Lower lobe of right lung (tissue), 2 donors: ENCODE results near the gene NDOR1. TPM values are rescaled to one million over a fixed set of nuclear protein-coding genes. Genes with fewer than 3 reads are reported as not detected.
A peak's percentile ranks its signal among the peaks of the same experiment; 100 is the strongest.

Experiments
- ATAC-seq, 2 donors: fragments of 200-7000 bp; cut with Tn5 transposase; one replicate each; pipeline ENCODE4 v1.9.1; 2020 to 2022; ENCODE audit warnings: mild to moderate bottlenecking in 2 of 2, moderate library complexity in 2 of 2
- DNase-seq: peaks from one replicate; pipeline ENCODE4 v3.0.0-alpha.2; 2020
- H3K27ac ChIP-seq: fragments of 200-600 bp; one replicate; pipeline ENCODE4 v1.8.0; 2022
- H3K27me3 ChIP-seq: fragments of 200-600 bp; one replicate; pipeline ENCODE4 v1.8.0; 2022; ENCODE audit warnings: low read depth
- H3K36me3 ChIP-seq: fragments of 200-600 bp; one replicate; pipeline ENCODE4 v1.8.0; 2022; ENCODE audit warnings: mild to moderate bottlenecking
- H3K4me1 ChIP-seq: fragments of 200-600 bp; one replicate; pipeline ENCODE4 v1.8.0; 2022
- H3K4me3 ChIP-seq: fragments of 200-600 bp; one replicate; pipeline ENCODE4 v1.8.0; 2022; ENCODE audit warnings: mild to moderate bottlenecking
- H3K9me3 ChIP-seq: fragments of 200-600 bp; one replicate; pipeline ENCODE4 v1.8.0; 2022
- CTCF ChIP-seq: fragments of 200-600 bp; IDR thresholded peaks from one replicate; pipeline ENCODE4 v1.8.0; 2022; ENCODE audit warnings: antibody characterized with exemption, mild to moderate bottlenecking
- intact Hi-C: fragments of 100-400 bp; cut with DNase I; formaldehyde crosslinking; loops from one replicate; pipeline ENCODE4 v1.11.0; 2022
- total RNA-seq: library from RNA; stranded (reverse); fragmentation: NEBNext Ultra II Directional; extraction: Animal tissue kit (Norgen Biotek cat#: 25700); gene quantifications from one replicate; pipeline ENCODE4 v1.2.1, GENCODE V29; 2021
- donor health status: DM: no; HTN: yes; CAD: no; lungs with severe emphysema.

The NDOR1 gene
- total RNA-seq, 1 donor from 2014 or later, result 15.6 TPM

GRCh38 chr9:137218754-137219271 is 13.3 kb downstream of the NDOR1 start:
- intact Hi-C loops, result no loop called here
- DNase-seq (no peak), ATAC-seq (peak; percentile 2 to 44)
- Histone ChIP-seq H3K4me3 (no peak overlapping the region), H3K4me1 (peaks cover 33% of the 10 kb centered on the region), H3K36me3 (peaks cover 16% of the 10 kb centered on the region), H3K27me3 (no peaks in the 10 kb centered on the region), H3K9me3 (no peaks in the 10 kb centered on the region), H3K27ac (peak overlapping the region; percentile 46)
- TF ChIP-seq CTCF, result no peak

- peaks cover 16% of the 10 kb centered on the region for H3K36me3 ChIP-seq
- H3K4me1 ChIP-seq, result peaks cover 41% of the 10 kb centered on the region
- intact Hi-C loops, result no loop called here
- ATAC-seq (no peak), DNase-seq (no peak)
- no peak for TF ChIP-seq CTCF
- no peak overlapping the region for H3K4me3 ChIP-seq
- no peaks in the 10 kb centered on the region for H3K27me3 ChIP-seq
- H3K9me3 ChIP-seq, result no peaks in the 10 kb centered on the region
- H3K27ac ChIP-seq, result no peak overlapping the region
Observed at GRCh38 chr9:137219757-137220316, 14.3 kb downstream of the NDOR1 start.

- Histone ChIP-seq H3K9me3 (no peaks in the 10 kb centered on the region), H3K4me1 (peaks cover 41% of the 10 kb centered on the region), H3K4me3 (no peak overlapping the region), H3K27me3 (no peaks in the 10 kb centered on the region), H3K36me3 (peaks cover 12% of the 10 kb centered on the region), H3K27ac (no peak overlapping the region)
- TF ChIP-seq CTCF, result no peak
- intact Hi-C loops, result no loop called here
- DNase-seq (no peak), ATAC-seq (no peak)
Observed at GRCh38 chr9:137220317-137221094, 15.0 kb downstream of the NDOR1 start.

GRCh38 chr9:137221095-137221505 is 15.6 kb downstream of the NDOR1 start:
- Histone ChIP-seq H3K4me1 (peaks cover 41% of the 10 kb centered on the region), H3K36me3 (peaks cover 6% of the 10 kb centered on the region), H3K9me3 (no peaks in the 10 kb centered on the region), H3K27me3 (no peaks in the 10 kb centered on the region), H3K27ac (no peak overlapping the region), H3K4me3 (no peak overlapping the region)
- DNase-seq (no peak), ATAC-seq (no peak)
- no peak for TF ChIP-seq CTCF
- intact Hi-C loops, result no loop called here

GRCh38 chr9:137221506-137222111 is 16.1 kb downstream of the NDOR1 start:
- DNase-seq, result no peak
- intact Hi-C loops, result no loop called here
- H3K4me3 ChIP-seq, result peak overlapping the region; percentile 50
- no peaks in the 10 kb centered on the region for H3K27me3 ChIP-seq
- ATAC-seq, result no peak
- peaks cover under 1% of the 10 kb centered on the region for H3K36me3 ChIP-seq
- H3K4me1 ChIP-seq, result peaks cover 46% of the 10 kb centered on the region
- no peak for TF ChIP-seq CTCF
- H3K9me3 ChIP-seq, result no peaks in the 10 kb centered on the region
- no peak overlapping the region for H3K27ac ChIP-seq
